ENCODE measurements around the gene EPPIN.

DNA sequence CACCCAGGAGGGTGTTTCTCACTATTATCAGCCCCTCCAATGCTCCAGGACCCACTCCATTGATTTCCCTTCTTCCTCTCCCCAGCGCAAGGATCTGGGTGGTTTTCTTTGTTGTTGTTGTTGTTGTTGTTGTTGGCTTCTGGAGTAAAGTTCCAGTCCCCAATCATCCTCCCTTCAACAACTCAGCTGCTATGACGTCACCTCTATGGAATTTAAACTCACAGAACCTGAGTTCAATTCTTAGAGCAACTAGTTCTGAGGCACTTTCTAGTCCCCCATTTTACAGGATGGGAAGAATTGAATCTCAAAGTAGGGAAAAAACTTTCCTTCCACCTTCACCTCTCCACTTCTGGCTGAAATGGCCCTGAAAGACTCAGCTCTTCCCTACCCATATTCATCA, 41.6 kb upstream of the EPPIN start:
- TF ChIP-seq, protein P1, sequence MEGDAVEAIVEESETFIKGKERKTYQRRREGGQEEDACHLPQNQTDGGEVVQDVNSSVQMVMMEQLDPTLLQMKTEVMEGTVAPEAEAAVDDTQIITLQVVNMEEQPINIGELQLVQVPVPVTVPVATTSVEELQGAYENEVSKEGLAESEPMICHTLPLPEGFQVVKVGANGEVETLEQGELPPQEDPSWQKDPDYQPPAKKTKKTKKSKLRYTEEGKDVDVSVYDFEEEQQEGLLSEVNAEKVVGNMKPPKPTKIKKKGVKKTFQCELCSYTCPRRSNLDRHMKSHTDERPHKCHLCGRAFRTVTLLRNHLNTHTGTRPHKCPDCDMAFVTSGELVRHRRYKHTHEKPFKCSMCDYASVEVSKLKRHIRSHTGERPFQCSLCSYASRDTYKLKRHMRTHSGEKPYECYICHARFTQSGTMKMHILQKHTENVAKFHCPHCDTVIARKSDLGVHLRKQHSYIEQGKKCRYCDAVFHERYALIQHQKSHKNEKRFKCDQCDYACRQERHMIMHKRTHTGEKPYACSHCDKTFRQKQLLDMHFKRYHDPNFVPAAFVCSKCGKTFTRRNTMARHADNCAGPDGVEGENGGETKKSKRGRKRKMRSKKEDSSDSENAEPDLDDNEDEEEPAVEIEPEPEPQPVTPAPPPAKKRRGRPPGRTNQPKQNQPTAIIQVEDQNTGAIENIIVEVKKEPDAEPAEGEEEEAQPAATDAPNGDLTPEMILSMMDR (IDR thresholded peaks at IDR 0.05): no peak
- no peak for TF ChIP-seq POLR2A (IDR thresholded peaks at IDR 0.05)
